GM12801 (cell line): ENCODE results near the gene TEX53.

Experiments
- TF ChIP-seq, protein P1 (sequence below): IDR thresholded peaks from one replicate; pipeline ENCODE4 v1.5.1; 2011; ENCODE audit warnings: control low read depth; ENCODE audit not compliant: insufficient read length; ENCODE audit errors: extremely low read depth

Gene TEX53

DNA sequence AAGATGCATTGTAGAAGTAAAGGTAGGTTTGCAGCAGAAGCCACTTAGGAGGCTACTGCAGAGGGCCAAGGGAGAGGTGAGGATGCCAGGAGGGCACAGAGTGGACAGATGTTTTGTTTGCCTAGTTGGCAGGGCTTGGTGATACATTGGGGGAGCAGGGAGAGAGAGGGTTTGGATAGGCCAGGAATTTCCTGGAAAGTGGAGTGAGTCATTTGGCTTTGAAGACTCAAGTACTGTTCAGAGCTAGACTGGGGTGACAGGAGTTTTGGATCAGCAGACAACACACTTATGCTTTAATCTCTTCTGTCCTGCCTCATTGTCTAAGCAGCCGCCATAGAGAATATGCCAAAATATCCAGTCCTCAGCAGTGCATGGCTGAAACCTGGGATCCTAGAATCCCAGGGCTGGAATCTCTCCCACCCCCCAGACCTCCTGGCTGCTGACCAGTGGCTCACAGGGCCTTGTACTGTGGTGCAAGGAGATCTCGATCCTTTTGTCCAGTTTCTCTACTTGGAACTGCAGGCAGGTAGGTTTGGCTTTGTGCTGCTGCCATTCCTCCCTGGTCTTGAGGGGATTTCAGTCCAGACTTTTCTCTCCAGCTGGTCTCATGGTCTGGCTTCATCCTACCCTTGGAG, 35.5 kb downstream of the TEX53 start:
- TF ChIP-seq, protein P1, sequence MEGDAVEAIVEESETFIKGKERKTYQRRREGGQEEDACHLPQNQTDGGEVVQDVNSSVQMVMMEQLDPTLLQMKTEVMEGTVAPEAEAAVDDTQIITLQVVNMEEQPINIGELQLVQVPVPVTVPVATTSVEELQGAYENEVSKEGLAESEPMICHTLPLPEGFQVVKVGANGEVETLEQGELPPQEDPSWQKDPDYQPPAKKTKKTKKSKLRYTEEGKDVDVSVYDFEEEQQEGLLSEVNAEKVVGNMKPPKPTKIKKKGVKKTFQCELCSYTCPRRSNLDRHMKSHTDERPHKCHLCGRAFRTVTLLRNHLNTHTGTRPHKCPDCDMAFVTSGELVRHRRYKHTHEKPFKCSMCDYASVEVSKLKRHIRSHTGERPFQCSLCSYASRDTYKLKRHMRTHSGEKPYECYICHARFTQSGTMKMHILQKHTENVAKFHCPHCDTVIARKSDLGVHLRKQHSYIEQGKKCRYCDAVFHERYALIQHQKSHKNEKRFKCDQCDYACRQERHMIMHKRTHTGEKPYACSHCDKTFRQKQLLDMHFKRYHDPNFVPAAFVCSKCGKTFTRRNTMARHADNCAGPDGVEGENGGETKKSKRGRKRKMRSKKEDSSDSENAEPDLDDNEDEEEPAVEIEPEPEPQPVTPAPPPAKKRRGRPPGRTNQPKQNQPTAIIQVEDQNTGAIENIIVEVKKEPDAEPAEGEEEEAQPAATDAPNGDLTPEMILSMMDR: no peak

DNA sequence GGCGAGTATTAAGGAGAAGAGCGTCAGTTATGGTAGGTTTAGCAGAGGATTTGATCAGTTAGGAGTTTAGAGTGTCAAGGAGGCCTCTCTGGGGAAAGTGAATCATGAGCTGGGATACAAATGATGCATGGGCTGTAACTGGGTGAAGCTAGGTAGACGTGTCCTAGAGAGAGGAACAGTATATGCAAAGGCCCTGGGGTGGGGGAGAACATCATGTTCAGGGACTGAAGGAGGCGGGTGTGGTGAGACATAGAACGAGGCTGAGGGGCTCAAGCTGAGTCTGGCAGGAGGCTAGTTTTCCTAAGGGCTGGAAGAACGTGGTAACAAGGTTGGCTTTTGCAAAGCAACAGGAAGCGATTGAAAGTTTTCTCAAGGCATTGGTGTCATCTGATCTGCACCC, 36.0 kb downstream of the TEX53 start:
- TF ChIP-seq, protein P1: no peak

DNA sequence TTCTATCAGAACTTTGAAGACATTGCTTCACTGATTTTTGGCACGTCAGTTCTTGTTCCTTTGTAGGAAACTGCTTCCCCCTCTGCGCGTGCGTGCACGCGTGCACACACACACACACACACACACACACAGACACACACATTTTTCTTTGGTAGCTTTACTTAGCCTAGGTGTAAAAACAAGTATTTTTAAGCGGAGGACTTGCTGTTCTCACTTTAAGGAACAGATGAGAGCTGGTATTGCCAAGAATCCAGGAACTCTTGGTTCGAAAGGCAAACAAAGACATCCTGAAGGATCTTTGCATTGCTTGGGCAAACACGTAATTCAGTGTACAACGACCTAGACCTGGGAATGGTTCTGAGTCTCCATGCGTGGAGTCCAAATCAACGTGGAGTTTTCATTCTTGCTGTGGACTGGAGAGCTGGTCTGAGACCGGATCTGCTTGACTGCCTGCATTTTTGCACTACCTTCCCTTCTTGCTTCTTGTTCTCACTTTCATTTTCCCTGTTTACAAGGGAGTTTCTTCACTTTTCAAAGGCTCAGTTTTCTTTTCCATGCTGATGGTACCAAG, 38.3 kb downstream of the TEX53 start:
- TF ChIP-seq, protein P1: no peak

DNA sequence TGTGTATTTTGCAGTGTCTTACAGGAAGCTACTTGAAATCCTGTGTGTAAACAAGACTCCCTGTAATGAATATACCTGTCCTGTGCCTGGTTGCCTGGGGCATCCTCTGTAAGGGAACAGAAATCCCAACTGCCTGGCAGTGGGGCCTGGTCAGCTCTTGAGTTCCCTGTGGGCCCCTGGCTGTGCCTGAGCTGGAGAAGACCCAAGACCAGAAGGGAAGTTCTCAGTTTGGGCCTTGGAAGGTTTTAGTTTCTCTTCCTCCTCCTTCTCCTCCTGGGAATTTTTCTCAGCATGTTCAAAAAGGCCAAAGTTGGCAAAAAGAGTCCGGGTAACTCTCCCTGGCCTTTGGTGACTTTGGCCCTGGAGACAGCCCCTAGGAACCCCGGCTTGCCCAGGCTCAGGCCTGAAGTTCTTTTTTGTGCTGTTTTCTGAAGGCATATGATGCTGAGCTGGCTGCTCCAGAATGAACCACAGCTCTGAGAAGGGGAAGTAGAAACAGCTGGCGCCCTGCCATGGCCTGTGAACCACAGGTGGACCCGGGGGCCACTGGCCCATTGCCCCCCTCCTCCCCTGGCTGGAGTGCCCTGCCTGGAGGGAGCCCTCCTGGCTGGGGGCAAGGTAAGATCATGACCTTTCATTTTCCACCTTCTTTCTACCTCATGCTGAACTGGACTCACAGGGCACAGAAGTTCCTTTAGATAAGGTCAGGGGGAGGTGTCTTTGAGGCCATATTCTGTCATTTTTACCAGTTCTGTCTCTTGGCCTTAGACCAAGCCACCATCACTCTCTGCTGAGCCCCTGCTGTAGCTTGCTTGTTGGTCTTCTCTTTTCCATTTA, 40.7 kb downstream of the TEX53 start:
- TF ChIP-seq, protein P1: no peak

DNA sequence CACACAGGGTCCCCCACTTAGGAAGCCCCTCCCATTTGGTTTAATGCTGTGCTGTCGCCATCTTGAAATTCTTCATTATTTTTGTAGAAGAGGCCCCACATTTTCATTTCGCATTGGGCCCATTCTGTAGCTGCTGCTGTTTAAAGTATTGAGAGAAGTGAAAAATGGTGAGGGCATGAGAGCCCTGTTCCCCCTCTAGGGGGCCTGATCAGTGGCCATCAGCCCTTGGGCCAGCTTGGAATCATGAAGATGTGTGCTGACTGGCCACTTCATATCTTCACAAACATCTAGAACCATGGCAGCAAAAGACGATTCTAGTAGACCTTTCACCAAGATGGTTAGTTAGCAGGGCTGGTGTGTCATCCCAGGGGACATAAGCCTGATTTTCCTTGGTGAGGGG, 43.2 kb downstream of the TEX53 start:
- TF ChIP-seq, protein P1: no peak

DNA sequence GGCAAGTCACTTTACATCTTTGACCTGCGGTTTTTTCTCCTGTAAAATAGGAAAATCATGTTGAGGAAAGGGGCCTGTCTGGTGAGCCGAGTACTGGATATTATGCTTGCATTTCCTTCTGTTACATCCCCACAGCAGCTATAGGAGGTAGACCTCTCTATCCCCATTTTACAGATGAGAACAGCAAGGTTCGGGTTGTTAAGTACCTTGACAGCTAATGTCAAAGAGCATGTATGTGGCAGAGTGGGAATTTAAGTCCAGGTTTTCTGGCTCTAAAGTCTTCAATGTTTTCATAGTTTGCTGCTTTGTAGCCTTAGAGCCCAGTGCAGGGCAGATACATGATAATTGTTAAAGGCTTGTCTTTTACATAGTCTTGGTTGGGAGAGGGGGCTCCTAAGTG, 43.7 kb downstream of the TEX53 start:
- TF ChIP-seq, protein P1: no peak

DNA sequence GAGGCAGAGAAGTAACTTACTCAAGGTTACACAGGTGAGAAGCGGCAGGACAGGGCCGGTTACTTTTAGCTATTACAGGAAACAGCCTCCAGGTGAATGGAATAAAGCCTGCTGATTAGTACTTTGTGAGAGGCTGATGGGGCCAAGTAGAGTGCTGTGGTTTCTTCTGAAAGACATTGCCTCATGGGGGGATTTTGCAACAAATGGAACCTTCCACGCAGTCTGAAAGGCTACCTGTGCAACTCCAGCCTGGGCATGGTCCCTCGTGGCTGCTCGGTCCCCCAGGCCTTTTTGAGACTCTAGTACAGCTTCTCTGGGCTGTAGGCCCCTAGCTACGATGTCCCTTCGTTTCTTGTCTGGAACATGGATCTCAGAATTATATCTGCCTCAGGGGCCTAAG, 44.5 kb downstream of the TEX53 start:
- TF ChIP-seq, protein P1: no peak
